Measurements from ENCODE around the gene GPR75.

Gene GPR75

DNA sequence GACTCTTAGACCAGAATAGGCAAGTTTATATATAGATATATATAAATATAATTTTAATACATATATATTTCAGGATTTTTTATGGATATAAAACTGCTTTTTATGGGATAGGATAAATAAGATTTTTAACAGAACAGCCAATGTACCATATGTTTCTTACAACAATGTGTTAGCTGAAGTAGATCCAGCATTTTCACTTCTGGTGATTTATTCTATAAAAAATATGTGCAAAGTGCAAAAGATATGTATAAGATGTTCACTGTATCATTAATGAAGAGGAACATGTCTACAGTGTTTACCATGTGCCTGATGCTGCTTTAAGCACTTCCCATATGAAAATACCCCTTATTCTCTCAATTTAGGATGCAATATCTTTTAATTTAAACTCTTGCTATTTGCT is 22.2 kb upstream of the GPR75 start:
- TF ChIP-seq FOXP2 (optimal IDR thresholded peaks at IDR 0.05; ENCODE audit: borderline replicate concordance, extremely low read depth, extremely low read length, insufficient read depth) (no peak), SIN3A (IDR thresholded peaks at IDR 0.05; ENCODE audit: borderline replicate concordance, insufficient read depth, low read length) (no peak)

DNA sequence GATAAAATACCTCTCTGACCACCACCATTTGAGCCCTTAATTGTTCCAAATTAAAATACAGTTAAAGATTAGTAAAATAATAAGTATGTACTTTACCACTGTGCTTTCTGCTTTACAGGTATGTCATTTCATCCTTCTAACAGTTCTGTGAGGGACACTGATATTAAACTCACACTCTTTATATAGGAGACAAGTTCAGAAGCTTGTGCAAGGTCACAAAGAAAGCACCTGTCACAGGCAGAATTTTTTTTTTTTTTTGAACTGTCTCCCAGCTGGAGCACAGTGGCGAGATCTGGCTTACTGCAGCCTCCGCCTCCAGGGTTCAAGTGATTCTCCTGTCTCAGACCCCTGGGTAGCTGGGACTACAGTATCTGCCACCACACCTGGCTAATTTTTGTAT is 21.6 kb upstream of the GPR75 start:
- TF ChIP-seq TAF1 (IDR thresholded peaks at IDR 0.05; ENCODE audit: borderline replicate concordance, insufficient read depth, low read length) = no peak
- TF ChIP-seq, protein P1, sequence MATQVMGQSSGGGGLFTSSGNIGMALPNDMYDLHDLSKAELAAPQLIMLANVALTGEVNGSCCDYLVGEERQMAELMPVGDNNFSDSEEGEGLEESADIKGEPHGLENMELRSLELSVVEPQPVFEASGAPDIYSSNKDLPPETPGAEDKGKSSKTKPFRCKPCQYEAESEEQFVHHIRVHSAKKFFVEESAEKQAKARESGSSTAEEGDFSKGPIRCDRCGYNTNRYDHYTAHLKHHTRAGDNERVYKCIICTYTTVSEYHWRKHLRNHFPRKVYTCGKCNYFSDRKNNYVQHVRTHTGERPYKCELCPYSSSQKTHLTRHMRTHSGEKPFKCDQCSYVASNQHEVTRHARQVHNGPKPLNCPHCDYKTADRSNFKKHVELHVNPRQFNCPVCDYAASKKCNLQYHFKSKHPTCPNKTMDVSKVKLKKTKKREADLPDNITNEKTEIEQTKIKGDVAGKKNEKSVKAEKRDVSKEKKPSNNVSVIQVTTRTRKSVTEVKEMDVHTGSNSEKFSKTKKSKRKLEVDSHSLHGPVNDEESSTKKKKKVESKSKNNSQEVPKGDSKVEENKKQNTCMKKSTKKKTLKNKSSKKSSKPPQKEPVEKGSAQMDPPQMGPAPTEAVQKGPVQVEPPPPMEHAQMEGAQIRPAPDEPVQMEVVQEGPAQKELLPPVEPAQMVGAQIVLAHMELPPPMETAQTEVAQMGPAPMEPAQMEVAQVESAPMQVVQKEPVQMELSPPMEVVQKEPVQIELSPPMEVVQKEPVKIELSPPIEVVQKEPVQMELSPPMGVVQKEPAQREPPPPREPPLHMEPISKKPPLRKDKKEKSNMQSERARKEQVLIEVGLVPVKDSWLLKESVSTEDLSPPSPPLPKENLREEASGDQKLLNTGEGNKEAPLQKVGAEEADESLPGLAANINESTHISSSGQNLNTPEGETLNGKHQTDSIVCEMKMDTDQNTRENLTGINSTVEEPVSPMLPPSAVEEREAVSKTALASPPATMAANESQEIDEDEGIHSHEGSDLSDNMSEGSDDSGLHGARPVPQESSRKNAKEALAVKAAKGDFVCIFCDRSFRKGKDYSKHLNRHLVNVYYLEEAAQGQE (IDR thresholded peaks at IDR 0.05; ENCODE audit: insufficient read depth in 1 of 2, low read depth in 2 of 2, low read length in 2 of 2) = no peak
- TF ChIP-seq FOXP2 (optimal IDR thresholded peaks at IDR 0.05; ENCODE audit: borderline replicate concordance, extremely low read depth, extremely low read length, insufficient read depth) = no peak
- no peak for TF ChIP-seq SIN3A (IDR thresholded peaks at IDR 0.05; ENCODE audit: borderline replicate concordance, insufficient read depth, low read length)
- TF ChIP-seq POLR2AphosphoS5 (IDR thresholded peaks at IDR 0.05; ENCODE audit: low read depth, low read length) = no peak

DNA sequence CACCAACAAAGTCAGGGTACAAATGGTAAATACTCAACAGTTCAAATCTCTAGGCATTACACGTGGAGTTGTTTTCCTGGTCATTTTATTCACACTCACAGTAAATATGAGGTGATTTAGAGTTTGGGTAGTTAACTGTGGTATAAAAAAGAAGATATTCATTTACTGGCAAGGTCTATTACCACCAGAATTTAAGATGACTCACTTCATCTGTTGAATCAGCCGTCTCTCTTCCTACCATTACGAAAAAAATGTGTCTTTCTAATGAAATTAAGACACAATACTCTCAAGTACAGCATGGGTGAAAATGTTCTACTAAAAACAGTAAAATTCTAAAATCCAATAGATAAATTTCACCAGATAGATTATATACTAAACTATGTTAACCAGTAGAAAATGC is 21.0 kb upstream of the GPR75 start:
- TF ChIP-seq, protein P1 (IDR thresholded peaks at IDR 0.05; ENCODE audit: insufficient read depth in 1 of 2, low read depth in 2 of 2, low read length in 2 of 2) = no peak
- TF ChIP-seq FOXP2 (optimal IDR thresholded peaks at IDR 0.05; ENCODE audit: borderline replicate concordance, extremely low read depth, extremely low read length, insufficient read depth) = no peak

GRCh38 chr2:53877556-53877955 is 17.8 kb upstream of the GPR75 start:
- TF ChIP-seq, protein P1 (IDR thresholded peaks at IDR 0.05; ENCODE audit: insufficient read depth in 1 of 2, low read depth in 2 of 2, low read length in 2 of 2) = no peak
- TF ChIP-seq FOXP2 (optimal IDR thresholded peaks at IDR 0.05; ENCODE audit: borderline replicate concordance, extremely low read depth, extremely low read length, insufficient read depth) (no peak), SIN3A (IDR thresholded peaks at IDR 0.05; ENCODE audit: borderline replicate concordance, insufficient read depth, low read length) (no peak), POLR2AphosphoS5 (IDR thresholded peaks at IDR 0.05; ENCODE audit: low read depth, low read length) (no peak)

- TF ChIP-seq FOXP2 (optimal IDR thresholded peaks at IDR 0.05; ENCODE audit: borderline replicate concordance, extremely low read depth, extremely low read length, insufficient read depth) = no peak
- TF ChIP-seq, protein P1 (IDR thresholded peaks at IDR 0.05; ENCODE audit: insufficient read depth in 1 of 2, low read depth in 2 of 2, low read length in 2 of 2) = no peak
These were observed 17.3 kb upstream of the GPR75 start for GRCh38 chr2:53877112-53877511.
